K562 (cell line): Measurements from ENCODE around the gene SLC12A6. TPM values are rescaled to one million over a fixed set of nuclear protein-coding genes. Genes with fewer than 3 reads are reported as not detected.

Experiments used
- CEBPZ ChIP-seq: fragments of 150-350 bp; IDR thresholded peaks from 2 replicates; pipeline ENCODE4 v1.6.1; 2014; ENCODE audit warnings: low read depth, mild to moderate bottlenecking, low read length, borderline replicate concordance
- HBP1 ChIP-seq: fragments of 450-650 bp; formaldehyde crosslinking; IDR thresholded peaks from 2 replicates; pipeline ENCODE4 v1.4.0; 2022; ENCODE audit warnings: missing genetic modification characterization
- HINFP ChIP-seq: fragments of 450-650 bp; conservative IDR thresholded peaks from 2 replicates; pipeline ENCODE4 v1.6.1; 2016; ENCODE audit warnings: missing genetic modification characterization, low read depth, mild to moderate bottlenecking, control low read depth, missing compliant biosample characterization
- SMARCB1 ChIP-seq: IDR thresholded peaks from 2 replicates; pipeline ENCODE4 v1.6.1; 2011; ENCODE audit warnings: improper control_type of control experiment, low read depth; ENCODE audit not compliant: insufficient read length
- TCFL5 ChIP-seq: fragments of 250-450 bp; sonication (Bioruptor Pico); conservative IDR thresholded peaks from 2 replicates; pipeline ENCODE4 v1.6.1; 2021; ENCODE audit warnings: mild to moderate bottlenecking, moderate library complexity, matching md5 sums
- TSHZ1 ChIP-seq: fragments of 250-450 bp; sonication (Bioruptor Pico); IDR thresholded peaks from 2 replicates; pipeline ENCODE4 v1.4.0; 2020; ENCODE audit warnings: mild to moderate bottlenecking, moderate library complexity
- ZBTB9 ChIP-seq: fragments of 450-650 bp; formaldehyde crosslinking; IDR thresholded peaks from 2 replicates; pipeline ENCODE4 v1.4.0; 2020; ENCODE audit warnings: mild to moderate bottlenecking, moderate library complexity
- ZFP36 ChIP-seq: fragments of 150-350 bp; IDR thresholded peaks from 2 replicates; pipeline ENCODE4 v1.6.1; 2018; ENCODE audit warnings: low read length, low read depth; ENCODE audit not compliant: partially characterized antibody
- ZHX1 ChIP-seq: fragments of 150-350 bp; conservative IDR thresholded peaks from 2 replicates; pipeline ENCODE4 v1.6.1; 2014; ENCODE audit warnings: low read length
- ZNF75A ChIP-seq: fragments of 450-650 bp; formaldehyde crosslinking; IDR thresholded peaks from 2 replicates; pipeline ENCODE4 v1.4.0; 2020; ENCODE audit warnings: mild to moderate bottlenecking
- polyA plus RNA-seq, 8 experiments: library from polyadenylated mRNA; depleted of rRNA in 4 of 8; stranded (reverse) in 5 of 8; unstranded in 3 of 8; fragments of >200 nt; fragmentation: Nextera tagmentation in 2 of 8; fragmentation: Illumina TruSeq in 1 of 8; extraction: Ambion mirVana in 2 of 8; extraction: Trizol in 1 of 8; gene quantifications; 2 replicates each; pipeline versions ENCODE4 v1.2.1 to v1.2.3, GENCODE V29; 2011 to 2014; ENCODE audit warnings: inconsistent platforms in 1 of 8, missing spikeins in 1 of 8
- total RNA-seq, 7 experiments: library from RNA; depleted of rRNA in 6 of 7; stranded (reverse); fragments of >200 nt in 6 of 7; fragmentation: Illumina TruSeq in 2 of 7; extraction: Trizol in 2 of 7; gene quantifications; 2 replicates each; pipeline versions ENCODE4 v1.2.1 to v1.2.3, GENCODE V29; 2011 to 2021; ENCODE audit warnings: low replicate concordance in 1 of 7

Gene SLC12A6
- total and polyA plus RNA-seq, 9 of the 15 experiments (the other 6 are each of a cell fraction or from before 2014, with no cell fraction given) = 1.4 to 16.4 (median 6.7) TPM

GRCh38 chr15:34275154-34275553, 62.4 kb downstream of the SLC12A6 start (continued):
- TF ChIP-seq CEBPZ (no peak), ZNF75A (CRISPR knock-in tag) (no peak), HINFP (no peak), ZHX1 (no peak), TSHZ1 (CRISPR knock-in tag) (no peak), HBP1 (no peak), ZFP36 (no peak), SMARCB1 (no peak), ZBTB9 (CRISPR knock-in tag) (no peak), TCFL5 (CRISPR knock-in tag) (no peak)
